Ramos (cell line): ENCODE results near the gene GNAQ.

Source experiments
- in situ Hi-C: fragments of 300-500 bp; cut with MboI; formaldehyde crosslinking; loops from one replicate; pipeline ENCODE4 v1.14.3; 2022; ENCODE audit warnings: low sequenced_read_pairs; ENCODE audit not compliant: unreplicated experiment

GNAQ gene

DNA sequence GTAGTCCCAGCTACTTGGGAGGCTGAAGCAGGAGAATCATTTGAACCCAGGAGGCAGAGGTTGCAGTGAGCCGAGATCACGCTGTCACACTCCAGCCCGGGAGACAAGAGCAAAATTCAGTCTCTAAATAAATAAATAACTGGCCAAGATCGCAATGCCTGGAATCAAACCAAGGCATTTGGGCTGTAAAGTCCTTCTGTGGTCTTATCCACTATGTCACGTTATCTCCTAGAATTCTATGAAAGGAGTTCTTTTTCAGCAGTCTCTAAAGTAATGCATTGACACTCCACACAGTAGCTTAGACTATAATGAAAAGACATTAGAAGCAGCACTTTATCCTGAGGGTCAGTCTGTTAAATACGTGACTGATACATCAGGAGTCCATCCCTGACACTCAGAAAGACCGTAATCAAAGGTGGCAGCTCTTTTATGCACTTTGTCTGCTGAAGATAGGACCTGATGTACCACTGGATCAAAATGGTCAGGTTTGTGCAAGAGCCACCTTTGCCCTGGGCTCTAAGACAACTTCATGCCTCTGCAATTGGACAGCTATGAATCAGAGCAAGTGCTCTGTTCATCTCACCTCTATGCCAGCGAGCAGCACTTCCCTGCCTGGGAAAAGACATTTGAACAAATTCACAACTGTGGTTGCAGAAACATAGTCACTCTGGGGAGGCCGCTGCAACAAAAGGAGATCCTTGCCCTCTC is 351.8 kb downstream of the GNAQ start:
- in situ Hi-C loops: no loop called here

DNA sequence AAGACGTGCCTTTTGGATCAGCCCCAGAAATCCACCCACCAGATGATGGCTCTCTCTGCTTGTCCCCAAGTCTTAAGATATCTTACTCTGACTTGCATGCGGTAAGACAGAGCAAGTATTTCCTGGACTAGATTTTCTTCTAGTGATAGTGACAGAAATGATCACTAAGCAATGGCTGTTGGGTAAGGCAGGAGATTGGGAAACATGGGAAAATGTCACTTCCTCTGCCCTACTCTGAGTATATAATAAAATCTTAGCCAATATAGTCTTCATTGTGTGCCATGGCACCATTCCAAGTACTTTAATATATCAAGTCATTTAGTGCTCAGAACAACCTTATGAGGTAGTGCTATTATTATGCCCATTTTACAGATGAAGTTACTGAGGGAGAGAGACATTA is 352.5 kb downstream of the GNAQ start:
- in situ Hi-C loops: no loop called here

DNA sequence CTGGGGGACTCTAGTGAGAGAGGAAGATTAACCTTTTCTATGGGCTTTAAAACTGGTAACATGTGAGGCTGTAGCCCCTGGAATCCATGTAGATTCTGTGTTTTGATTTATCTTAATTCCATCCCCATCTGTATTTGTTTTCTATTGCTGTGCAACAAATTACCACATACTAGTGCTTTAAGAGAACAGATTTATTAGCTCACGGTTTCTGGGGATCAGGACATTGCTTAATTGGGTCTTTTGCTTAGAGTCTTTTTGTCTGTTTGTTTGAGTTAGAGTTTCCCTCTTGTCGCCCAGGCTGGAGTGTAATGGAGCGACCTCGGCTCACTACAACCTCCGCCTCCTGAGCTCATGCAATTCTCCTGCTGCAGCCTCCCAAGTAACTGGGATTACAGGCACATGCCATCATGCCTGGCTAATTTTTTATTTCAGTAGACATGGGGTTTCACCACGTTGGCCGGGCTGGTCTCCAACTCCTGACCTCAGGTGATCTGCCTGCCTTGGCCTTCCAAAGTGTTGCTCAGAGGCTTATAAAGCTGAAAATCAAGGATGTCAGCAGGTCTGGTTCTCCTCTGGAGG is 353.6 kb downstream of the GNAQ start:
- in situ Hi-C loops: no loop called here

DNA sequence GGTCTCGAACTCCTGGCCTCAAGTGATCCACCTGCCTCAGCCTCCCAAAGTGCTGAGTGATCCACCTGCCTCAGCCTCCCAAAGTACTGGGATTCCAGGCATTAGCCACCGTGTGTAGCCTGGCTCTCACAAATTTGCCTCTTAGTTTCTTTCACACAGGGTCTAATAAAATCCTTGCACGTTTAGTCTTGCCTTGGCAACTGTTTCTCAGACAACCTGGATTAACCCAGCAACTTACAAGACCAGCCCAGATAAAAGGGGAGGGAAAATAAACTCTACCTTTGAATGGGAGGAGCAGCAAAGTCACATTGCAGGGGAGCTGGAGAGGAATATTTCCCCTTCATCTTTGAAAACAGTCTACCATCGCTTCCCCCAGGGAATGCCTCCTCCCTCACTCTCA is 354.2 kb downstream of the GNAQ start:
- in situ Hi-C loops: no loop called here

DNA sequence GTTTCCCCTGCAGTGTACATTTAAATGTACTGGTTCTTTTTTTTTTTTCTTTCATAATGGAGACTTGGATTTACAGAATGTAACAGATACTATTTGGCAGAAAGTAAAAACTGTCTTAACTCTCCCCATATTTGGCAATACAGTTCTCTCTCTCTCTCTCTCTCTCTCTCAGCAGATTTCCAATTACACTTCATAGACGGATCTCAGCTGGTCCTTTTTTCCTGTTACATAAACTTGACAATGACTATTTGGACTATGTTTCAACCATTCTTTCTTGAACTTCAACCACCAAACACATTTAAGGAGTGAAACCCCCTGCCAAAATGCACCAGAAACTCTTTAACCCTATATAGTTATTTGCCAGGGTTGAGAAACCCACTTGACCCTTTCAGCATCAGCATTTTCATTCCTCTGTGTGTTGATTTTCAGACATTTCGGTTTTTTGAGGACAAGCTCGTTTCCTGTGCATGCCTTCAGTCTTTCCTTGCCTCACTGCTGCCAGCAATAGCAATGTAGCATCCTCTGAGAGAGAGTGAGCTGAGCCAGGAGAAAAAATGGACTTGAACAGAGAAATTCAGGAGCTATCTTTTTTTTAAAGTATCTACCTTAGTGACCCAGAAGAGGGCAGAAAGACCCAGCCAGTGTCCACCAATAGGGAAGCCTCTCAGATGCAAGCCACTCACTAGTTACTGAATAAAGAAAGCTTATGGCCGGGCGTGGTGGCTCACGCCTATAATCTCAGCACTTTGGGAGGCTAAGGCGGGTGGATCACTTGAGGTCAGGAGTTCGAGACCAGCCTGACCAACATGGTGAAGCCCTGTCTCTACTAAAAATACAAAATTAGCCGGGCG is 357.4 kb downstream of the GNAQ start:
- in situ Hi-C loops: no loop called here

DNA sequence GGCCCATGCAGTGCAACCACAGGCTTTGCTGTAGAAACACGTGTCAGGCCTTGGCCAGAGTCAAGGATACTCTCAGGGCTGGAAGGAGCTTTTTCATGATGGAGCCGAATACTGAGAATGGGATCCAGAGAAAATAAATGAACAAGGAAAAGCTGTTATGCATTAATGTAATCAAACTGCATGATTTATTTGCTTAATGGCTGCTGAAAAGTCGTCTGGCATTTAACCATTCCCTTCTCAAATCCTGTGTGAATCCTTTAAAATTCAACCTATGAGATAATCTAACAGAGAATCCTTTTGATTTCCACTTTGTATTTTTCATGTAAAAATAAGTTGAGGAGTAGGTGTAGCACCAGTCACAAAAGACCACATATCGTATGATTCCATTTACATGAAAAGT is 359.4 kb downstream of the GNAQ start:
- in situ Hi-C loops: no loop called here

DNA sequence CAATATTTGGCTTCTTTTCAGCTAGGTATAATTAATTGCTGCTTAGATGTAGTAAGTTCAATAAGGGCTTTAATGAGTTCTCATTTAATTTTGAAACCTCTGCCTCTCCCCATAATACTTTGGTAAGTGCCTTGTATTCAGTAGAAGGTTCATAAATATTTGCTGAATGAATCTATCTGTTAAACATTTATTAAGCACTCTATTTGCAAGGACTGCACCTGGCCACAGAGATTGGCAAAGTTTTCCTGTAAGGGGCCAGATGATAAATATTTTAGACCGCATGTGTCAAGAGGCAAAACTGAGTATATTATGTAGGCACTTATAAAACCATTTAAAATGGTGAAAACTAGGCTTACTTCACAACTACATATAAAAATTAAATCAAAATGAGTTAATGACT is 364.5 kb downstream of the GNAQ start:
- in situ Hi-C loops: no loop called here
